ENCODE measurements around the gene GJA4.

The GJA4 gene

GRCh38 chr1:34758751-34759150, 34.0 kb upstream of the GJA4 start:
- no peak overlapping the region for H3K4me3 ChIP-seq (ENCODE audit: low read depth, low read length)
- DNase-seq (ENCODE audit: low read depth) = no peak
- TF ChIP-seq, protein P1, sequence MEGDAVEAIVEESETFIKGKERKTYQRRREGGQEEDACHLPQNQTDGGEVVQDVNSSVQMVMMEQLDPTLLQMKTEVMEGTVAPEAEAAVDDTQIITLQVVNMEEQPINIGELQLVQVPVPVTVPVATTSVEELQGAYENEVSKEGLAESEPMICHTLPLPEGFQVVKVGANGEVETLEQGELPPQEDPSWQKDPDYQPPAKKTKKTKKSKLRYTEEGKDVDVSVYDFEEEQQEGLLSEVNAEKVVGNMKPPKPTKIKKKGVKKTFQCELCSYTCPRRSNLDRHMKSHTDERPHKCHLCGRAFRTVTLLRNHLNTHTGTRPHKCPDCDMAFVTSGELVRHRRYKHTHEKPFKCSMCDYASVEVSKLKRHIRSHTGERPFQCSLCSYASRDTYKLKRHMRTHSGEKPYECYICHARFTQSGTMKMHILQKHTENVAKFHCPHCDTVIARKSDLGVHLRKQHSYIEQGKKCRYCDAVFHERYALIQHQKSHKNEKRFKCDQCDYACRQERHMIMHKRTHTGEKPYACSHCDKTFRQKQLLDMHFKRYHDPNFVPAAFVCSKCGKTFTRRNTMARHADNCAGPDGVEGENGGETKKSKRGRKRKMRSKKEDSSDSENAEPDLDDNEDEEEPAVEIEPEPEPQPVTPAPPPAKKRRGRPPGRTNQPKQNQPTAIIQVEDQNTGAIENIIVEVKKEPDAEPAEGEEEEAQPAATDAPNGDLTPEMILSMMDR (IDR thresholded peaks at IDR 0.05; ENCODE audit: control insufficient read depth, extremely low read depth, insufficient read depth) = no peak

- TF ChIP-seq, protein P1 (IDR thresholded peaks at IDR 0.05; ENCODE audit: control insufficient read depth, extremely low read depth, insufficient read depth) = no peak
- no peak within 1 kb of the TSS for H3K4me3 ChIP-seq (ENCODE audit: low read depth, low read length)
- DNase-seq (ENCODE audit: low read depth) = no peak
Measured at GRCh38 chr1:34759503-34760357, 33.1 kb upstream of the GJA4 start, which contains the start of gene GJB4. Gene GJB4 (plus strand): TSS chr1:34759740. CDS start chr1:34761255, 1,515 bp downstream.

DNA sequence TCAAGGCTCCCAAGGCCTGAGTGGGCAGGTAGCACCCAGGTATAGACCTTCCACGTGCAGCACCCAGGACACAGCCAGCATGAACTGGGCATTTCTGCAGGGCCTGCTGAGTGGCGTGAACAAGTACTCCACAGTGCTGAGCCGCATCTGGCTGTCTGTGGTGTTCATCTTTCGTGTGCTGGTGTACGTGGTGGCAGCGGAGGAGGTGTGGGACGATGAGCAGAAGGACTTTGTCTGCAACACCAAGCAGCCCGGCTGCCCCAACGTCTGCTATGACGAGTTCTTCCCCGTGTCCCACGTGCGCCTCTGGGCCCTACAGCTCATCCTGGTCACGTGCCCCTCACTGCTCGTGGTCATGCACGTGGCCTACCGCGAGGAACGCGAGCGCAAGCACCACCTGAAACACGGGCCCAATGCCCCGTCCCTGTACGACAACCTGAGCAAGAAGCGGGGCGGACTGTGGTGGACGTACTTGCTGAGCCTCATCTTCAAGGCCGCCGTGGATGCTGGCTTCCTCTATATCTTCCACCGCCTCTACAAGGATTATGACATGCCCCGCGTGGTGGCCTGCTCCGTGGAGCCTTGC, 31.5 kb upstream of the GJA4 start:
- TF ChIP-seq, protein P1 (IDR thresholded peaks at IDR 0.05; ENCODE audit: control insufficient read depth, extremely low read depth, insufficient read depth) = no peak
- no peak for DNase-seq (ENCODE audit: low read depth)
- no peak overlapping the region for H3K4me3 ChIP-seq (ENCODE audit: low read depth, low read length)

- TF ChIP-seq, protein P1 (IDR thresholded peaks at IDR 0.05; ENCODE audit: control insufficient read depth, extremely low read depth, insufficient read depth) = no peak
- DNase-seq (ENCODE audit: low read depth) = no peak
Measured at GRCh38 chr1:34761776-34762307, 31.0 kb upstream of the GJA4 start.

DNA sequence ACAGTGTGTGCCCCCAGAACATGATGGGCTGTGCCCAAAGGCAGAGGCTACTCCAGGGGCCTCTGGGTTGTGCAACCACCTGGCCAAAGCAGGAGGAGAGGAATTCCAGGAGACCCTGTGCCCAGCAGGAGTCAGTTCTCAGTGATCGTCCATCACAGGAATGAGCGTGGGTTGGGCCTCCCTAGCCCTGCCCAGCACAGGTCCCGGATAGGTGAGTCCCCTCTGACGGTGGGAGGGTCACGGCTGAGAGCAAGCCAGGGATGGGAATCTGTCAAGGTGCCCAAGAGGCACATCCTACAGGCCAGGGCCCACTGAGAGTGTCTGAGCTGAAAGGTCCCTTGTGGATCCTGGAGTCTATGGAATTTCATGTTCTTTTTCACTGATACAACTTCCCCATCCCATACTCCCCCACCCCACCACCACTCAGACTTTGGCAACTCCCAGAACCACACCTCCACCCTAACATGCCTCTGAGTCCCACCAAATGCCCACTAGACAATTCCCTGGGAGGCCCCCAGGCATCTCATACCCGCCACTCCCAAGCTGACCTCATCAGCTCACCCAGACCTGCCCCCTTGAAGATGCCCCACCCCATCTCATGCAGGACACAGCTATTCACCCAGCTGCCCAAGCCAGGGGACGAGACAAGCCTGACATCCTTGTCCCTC, 30.2 kb upstream of the GJA4 start:
- TF ChIP-seq, protein P1 (IDR thresholded peaks at IDR 0.05; ENCODE audit: control insufficient read depth, extremely low read depth, insufficient read depth) = no peak
- DNase-seq (ENCODE audit: low read depth) = no peak

More at GRCh38 chr1:34761776-34762307, 31.0 kb upstream of the GJA4 start:
- no peak overlapping the region for H3K4me3 ChIP-seq (ENCODE audit: low read depth, low read length)

GRCh38 chr1:34763142-34763781, 29.5 kb upstream of the GJA4 start:
- H3K4me3 ChIP-seq (ENCODE audit: low read depth, low read length) = no peak overlapping the region
- DNase-seq (ENCODE audit: low read depth) = no peak
- TF ChIP-seq, protein P1 (IDR thresholded peaks at IDR 0.05; ENCODE audit: control insufficient read depth, extremely low read depth, insufficient read depth) = no peak

More for the DNA sequence above, 30.2 kb upstream of the GJA4 start:
- H3K4me3 ChIP-seq (ENCODE audit: low read depth, low read length) = no peak overlapping the region
